ENCODE measurements around the gene HDDC2. TPM values are rescaled to one million over a fixed set of nuclear protein-coding genes. Genes with fewer than 3 reads are reported as not detected.

Gene HDDC2
- total and polyA plus RNA-seq, 2 donors from 2014 or later = 69.8 to 161 TPM

- FAIRE-seq = no peak
- peak in 1 of 5 donors; percentile 72 for DNase-seq
- intact Hi-C loops (cut with DNase I) = no loop called here
These were observed 39.5 kb downstream of the HDDC2 start for GRCh38 chr6:125262016-125263013.

DNA sequence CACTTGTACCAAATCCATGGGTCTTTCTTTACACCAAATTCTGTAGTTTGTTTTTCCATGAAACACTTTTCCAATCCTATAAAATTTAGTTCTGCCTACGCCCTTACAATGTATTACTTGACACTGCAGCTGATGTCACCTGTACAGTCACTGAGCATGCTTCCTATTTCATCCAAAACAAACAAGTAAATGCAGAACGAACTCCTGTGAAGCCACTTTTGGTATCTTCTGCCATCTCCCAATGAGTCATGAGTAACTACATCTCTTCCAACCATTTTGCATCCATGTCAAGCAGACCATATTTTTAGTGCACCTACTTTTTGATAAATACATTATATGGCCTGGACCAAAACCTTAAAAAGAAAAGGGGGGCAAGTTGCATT is 42.4 kb downstream of the HDDC2 start:
- TF ChIP-seq, protein P1, sequence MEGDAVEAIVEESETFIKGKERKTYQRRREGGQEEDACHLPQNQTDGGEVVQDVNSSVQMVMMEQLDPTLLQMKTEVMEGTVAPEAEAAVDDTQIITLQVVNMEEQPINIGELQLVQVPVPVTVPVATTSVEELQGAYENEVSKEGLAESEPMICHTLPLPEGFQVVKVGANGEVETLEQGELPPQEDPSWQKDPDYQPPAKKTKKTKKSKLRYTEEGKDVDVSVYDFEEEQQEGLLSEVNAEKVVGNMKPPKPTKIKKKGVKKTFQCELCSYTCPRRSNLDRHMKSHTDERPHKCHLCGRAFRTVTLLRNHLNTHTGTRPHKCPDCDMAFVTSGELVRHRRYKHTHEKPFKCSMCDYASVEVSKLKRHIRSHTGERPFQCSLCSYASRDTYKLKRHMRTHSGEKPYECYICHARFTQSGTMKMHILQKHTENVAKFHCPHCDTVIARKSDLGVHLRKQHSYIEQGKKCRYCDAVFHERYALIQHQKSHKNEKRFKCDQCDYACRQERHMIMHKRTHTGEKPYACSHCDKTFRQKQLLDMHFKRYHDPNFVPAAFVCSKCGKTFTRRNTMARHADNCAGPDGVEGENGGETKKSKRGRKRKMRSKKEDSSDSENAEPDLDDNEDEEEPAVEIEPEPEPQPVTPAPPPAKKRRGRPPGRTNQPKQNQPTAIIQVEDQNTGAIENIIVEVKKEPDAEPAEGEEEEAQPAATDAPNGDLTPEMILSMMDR (IDR thresholded peaks at IDR 0.05; ENCODE audit: borderline replicate concordance, extremely low read depth, insufficient read depth) = no peak
- Histone ChIP-seq H3K4me1 (ENCODE audit: control insufficient read depth in 2 of 3, insufficient read depth in 2 of 3, low read depth in 1 of 3, low read length in 3 of 3) (no peaks in the 10 kb centered on the region), H3K36me3 (ENCODE audit: control insufficient read depth in 2 of 3, insufficient read depth in 3 of 3, low read length in 3 of 3) (no peaks in the 10 kb centered on the region), H3K9me3 (ENCODE audit: control insufficient read depth in 2 of 3, insufficient read depth in 1 of 3, low read length in 3 of 3) (no peaks in the 10 kb centered on the region), H3K27ac (ENCODE audit: low read depth in 2 of 2, low read length in 2 of 2) (no peak overlapping the region), H3K9ac (ENCODE audit: low read length in 3 of 3) (no peak overlapping the region), H3K4me3 (ENCODE audit: low read length in 3 of 3) (no peak overlapping the region), H3K27me3 (ENCODE audit: control insufficient read depth, insufficient read depth, low read length) (no peaks in the 10 kb centered on the region)
- intact Hi-C loops (cut with DNase I) = no loop called here
- FAIRE-seq (no peak), DNase-seq (no peak)

More at GRCh38 chr6:125262016-125263013, 39.5 kb downstream of the HDDC2 start:
- Histone ChIP-seq H3K4me1 (ENCODE audit: control insufficient read depth in 2 of 3, insufficient read depth in 2 of 3, low read depth in 1 of 3, low read length in 3 of 3) (no peaks in the 10 kb centered on the region), H3K36me3 (ENCODE audit: control insufficient read depth in 2 of 3, insufficient read depth in 3 of 3, low read length in 3 of 3) (no peaks in the 10 kb centered on the region), H3K9ac (ENCODE audit: low read length in 3 of 3) (no peak overlapping the region), H3K27ac (ENCODE audit: low read depth in 2 of 2, low read length in 2 of 2) (no peak overlapping the region), H3K27me3 (ENCODE audit: control insufficient read depth, insufficient read depth, low read length) (no peaks in the 10 kb centered on the region), H3K4me3 (ENCODE audit: low read length in 3 of 3) (no peak overlapping the region), H3K9me3 (ENCODE audit: control insufficient read depth in 2 of 3, insufficient read depth in 1 of 3, low read length in 3 of 3) (no peaks in the 10 kb centered on the region)
- TF ChIP-seq, protein P1 (IDR thresholded peaks at IDR 0.05; ENCODE audit: borderline replicate concordance, extremely low read depth, insufficient read depth) = no peak

- H3K36me3 ChIP-seq (ENCODE audit: control insufficient read depth in 2 of 3, insufficient read depth in 3 of 3, low read length in 3 of 3) = no peaks in the 10 kb centered on the region
- no peaks in the 10 kb centered on the region for H3K4me1 ChIP-seq (ENCODE audit: control insufficient read depth in 2 of 3, insufficient read depth in 2 of 3, low read depth in 1 of 3, low read length in 3 of 3)
- no peak for DNase-seq
- TF ChIP-seq, protein P1 (IDR thresholded peaks at IDR 0.05; ENCODE audit: borderline replicate concordance, extremely low read depth, insufficient read depth) = no peak
- H3K4me3 ChIP-seq (ENCODE audit: low read length in 3 of 3) = no peak overlapping the region
- H3K27ac ChIP-seq (ENCODE audit: low read depth in 2 of 2, low read length in 2 of 2) = no peak overlapping the region
- H3K9me3 ChIP-seq (ENCODE audit: control insufficient read depth in 2 of 3, insufficient read depth in 1 of 3, low read length in 3 of 3) = no peaks in the 10 kb centered on the region
- no peak for FAIRE-seq
- intact Hi-C loops (cut with DNase I) = no loop called here
- H3K27me3 ChIP-seq (ENCODE audit: control insufficient read depth, insufficient read depth, low read length) = no peaks in the 10 kb centered on the region
- no peak overlapping the region for H3K9ac ChIP-seq (ENCODE audit: low read length in 3 of 3)
These were observed 43.0 kb downstream of the HDDC2 start for GRCh38 chr6:125258651-125259353.

Data from kidney (tissue), 14 donors.